ENCODE data around the gene USP17L15.
"Not testable (repeated sequence)": the region's sequence is repeated elsewhere in the genome, so short reads cannot be mapped to it uniquely, and the experiment has no call there.

- TF ChIP-seq YY1 (IDR thresholded peaks at IDR 0.05; ENCODE audit: insufficient read depth, insufficient read length); ZNF274 (IDR thresholded peaks at IDR 0.05; ENCODE audit: low read depth, low read length); SUZ12 (IDR thresholded peaks at IDR 0.05; ENCODE audit: extremely low read depth, insufficient read depth, insufficient read length): not testable (repeated sequence)
Measured at GRCh38 chr4:9243579-9243978, 9.4 kb downstream of the USP17L15 start, which contains the start of gene USP17L17.
